ENCODE measurements around the gene LRRTM4. TPM values are rescaled to one million over a fixed set of nuclear protein-coding genes. Genes with fewer than 3 reads are reported as not detected.

Gene LRRTM4
- polyA plus RNA-seq, 1 of the 3 experiments (the other 2 are of a cell fraction): 0.10 TPM

DNA sequence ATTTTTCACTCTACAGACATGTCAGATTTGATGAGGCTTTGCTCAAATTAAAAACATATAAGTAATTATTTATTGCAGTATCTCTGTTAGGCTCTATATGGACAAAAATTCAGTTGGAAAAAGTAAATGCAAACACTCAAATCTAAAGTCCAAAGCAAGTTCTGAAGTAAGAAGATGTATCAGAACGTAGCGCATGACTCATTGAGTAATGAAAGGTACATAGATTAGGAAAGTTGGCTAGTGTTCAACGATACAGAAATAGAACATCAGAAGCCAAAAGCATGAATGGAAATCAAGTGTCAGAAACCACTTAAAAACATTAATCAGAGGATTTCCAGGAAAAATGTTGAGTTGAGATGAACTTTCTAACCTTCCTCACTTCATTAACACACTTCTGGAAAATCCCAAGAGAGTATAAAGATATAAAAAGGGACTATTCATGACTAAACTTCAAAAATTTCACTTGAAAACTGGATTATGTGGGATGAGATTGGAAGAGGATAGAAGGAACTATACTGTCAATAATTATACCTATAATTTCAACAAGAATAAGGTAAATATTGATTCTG is 494.1 kb downstream of the LRRTM4 start:
- ChIA-PET CTCF (no interaction called here), POLR2A (no interaction called here)
- TF ChIP-seq JUND (IDR thresholded peaks at IDR 0.05): no peak
- TF ChIP-seq RXRA (IDR thresholded peaks at IDR 0.05; ENCODE audit: borderline replicate concordance, low read depth): no peak
- no peak for TF ChIP-seq GABPA (IDR thresholded peaks at IDR 0.05; ENCODE audit: low read depth)
- no peak for TF ChIP-seq POLR2AphosphoS5 (IDR thresholded peaks at IDR 0.05; ENCODE audit: low read depth, low read length)
- TF ChIP-seq FOXM1 (IDR thresholded peaks at IDR 0.05; ENCODE audit: low read depth): no peak
- TF ChIP-seq FOXJ3 (CRISPR knock-in tag; IDR thresholded peaks at IDR 0.05): no peak
- Histone ChIP-seq H3K27me3 (ENCODE audit: insufficient read depth) (no peaks in the 10 kb centered on the region), H3K4me1 (ENCODE audit: control insufficient read depth in 1 of 2, insufficient read depth in 2 of 2, low read depth in 1 of 2, low read length in 1 of 2) (no peaks in the 10 kb centered on the region), H3K4me2 (no peak overlapping the region), H3K9me3 (no peaks in the 10 kb centered on the region), H4K20me1 (ENCODE audit: insufficient read depth) (no peaks in the 10 kb centered on the region), H3K4me3 (ENCODE audit: low read depth in 2 of 2, low read length in 1 of 2) (no peak overlapping the region), H3K9me2 (no peaks in the 10 kb centered on the region), H3K36me3 (replicated peaks in 1 of 2; ENCODE audit: control insufficient read depth in 1 of 2, insufficient read depth in 2 of 2, low read length in 1 of 2) (no peaks in the 10 kb centered on the region), H2AFZ (ENCODE audit: low read depth) (no peak overlapping the region), H3K27ac (ENCODE audit: low read depth in 2 of 2, low read length in 1 of 2) (no peak overlapping the region), H3K79me2 (ENCODE audit: insufficient read depth) (no peaks in the 10 kb centered on the region), H3K9ac (no peak overlapping the region), H3F3A (replicated peaks; ENCODE audit: insufficient read depth) (no peaks in the 10 kb centered on the region)
- 46% methylated on average over 3 of the region's 3 CpGs for WGBS (ENCODE audit: low lambda C conversion rate)
- no peak for DNase-seq

GRCh38 chr2:77025714-77026113 is 496.5 kb downstream of the LRRTM4 start:
- Histone ChIP-seq H3K27me3 (ENCODE audit: insufficient read depth) (no peaks in the 10 kb centered on the region), H3K4me3 (ENCODE audit: low read depth in 2 of 2, low read length in 1 of 2) (no peak overlapping the region), H2AFZ (ENCODE audit: low read depth) (no peak overlapping the region), H3K79me2 (ENCODE audit: insufficient read depth) (no peaks in the 10 kb centered on the region), H3K9me3 (no peaks in the 10 kb centered on the region), H4K20me1 (ENCODE audit: insufficient read depth) (no peaks in the 10 kb centered on the region), H3K4me2 (no peak overlapping the region), H3K9me2 (no peaks in the 10 kb centered on the region), H3K4me1 (ENCODE audit: control insufficient read depth in 1 of 2, insufficient read depth in 2 of 2, low read depth in 1 of 2, low read length in 1 of 2) (no peaks in the 10 kb centered on the region), H3K36me3 (replicated peaks in 1 of 2; ENCODE audit: control insufficient read depth in 1 of 2, insufficient read depth in 2 of 2, low read length in 1 of 2) (no peaks in the 10 kb centered on the region), H3K9ac (no peak overlapping the region), H3F3A (replicated peaks; ENCODE audit: insufficient read depth) (no peaks in the 10 kb centered on the region), H3K27ac (ENCODE audit: low read depth in 2 of 2, low read length in 1 of 2) (no peak overlapping the region)
- no peak for TF ChIP-seq NRF1 (IDR thresholded peaks at IDR 0.05; ENCODE audit: low read depth, low read length)
- TF ChIP-seq SMC3 (IDR thresholded peaks at IDR 0.05; ENCODE audit: low read depth, low read length): no peak
- DNase-seq: no peak
- WGBS (ENCODE audit: low lambda C conversion rate): 33% methylated on average over 4 of the region's 4 CpGs
- POLR2A ChIA-PET: no interaction called here
- CTCF ChIA-PET: no interaction called here

DNA sequence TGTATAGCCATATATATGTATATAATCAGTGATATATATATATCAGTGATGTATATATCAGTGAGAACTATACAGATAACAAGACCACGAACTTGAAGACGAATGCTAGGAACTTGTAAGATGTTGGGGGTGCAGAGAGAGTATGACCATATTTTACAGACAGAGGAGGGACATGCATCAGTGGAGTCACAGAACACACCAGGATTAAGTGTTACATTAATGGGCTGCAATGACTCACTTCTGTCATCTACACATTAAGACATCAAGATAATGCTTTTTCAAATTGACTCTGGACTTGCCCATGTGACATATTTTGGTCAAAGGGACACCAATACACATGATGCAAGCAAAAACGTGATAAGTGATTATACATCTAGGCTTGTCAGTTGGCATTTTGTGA is 501.0 kb downstream of the LRRTM4 start:
- WGBS (ENCODE audit: low lambda C conversion rate): 13% methylated on average over 3 of the region's 3 CpGs
- H3K27me3 ChIP-seq (ENCODE audit: insufficient read depth): no peaks in the 10 kb centered on the region
- no peak overlapping the region for H3K4me2 ChIP-seq
- H3K9me2 ChIP-seq: no peaks in the 10 kb centered on the region
- H3K9ac ChIP-seq: no peak overlapping the region
- TF ChIP-seq USF2 (IDR thresholded peaks at IDR 0.05; ENCODE audit: borderline replicate concordance, low read depth, low read length) (no peak), POLR2AphosphoS5 (IDR thresholded peaks at IDR 0.05; ENCODE audit: low read depth, low read length) (no peak), RAD21 (IDR thresholded peaks at IDR 0.05; ENCODE audit: low read length) (no peak), CHD2 (IDR thresholded peaks at IDR 0.05; ENCODE audit: low read length, partially characterized antibody) (no peak), RXRA (IDR thresholded peaks at IDR 0.05; ENCODE audit: borderline replicate concordance, low read depth) (no peak), NFIC (IDR thresholded peaks at IDR 0.05; ENCODE audit: borderline replicate concordance) (no peak), TEAD4 (IDR thresholded peaks at IDR 0.05; ENCODE audit: borderline replicate concordance, insufficient read depth) (no peak), GATA2 (CRISPR knock-in tag; IDR thresholded peaks at IDR 0.05) (no peak), TAF1 (IDR thresholded peaks at IDR 0.05; ENCODE audit: borderline replicate concordance, low read depth, low read length) (no peak), EZH2phosphoT487 (IDR thresholded peaks at IDR 0.05; ENCODE audit: borderline replicate concordance, low read depth) (no peak), SIN3A (IDR thresholded peaks at IDR 0.05; ENCODE audit: borderline replicate concordance, low read depth, low read length) (no peak), FOXM1 (IDR thresholded peaks at IDR 0.05; ENCODE audit: low read depth) (no peak), TCF12 (IDR thresholded peaks at IDR 0.05) (no peak), RCOR1 (IDR thresholded peaks at IDR 0.05; ENCODE audit: low read length) (no peak), ELF1 (IDR thresholded peaks at IDR 0.05) (no peak)
- TF ChIP-seq, protein P1, sequence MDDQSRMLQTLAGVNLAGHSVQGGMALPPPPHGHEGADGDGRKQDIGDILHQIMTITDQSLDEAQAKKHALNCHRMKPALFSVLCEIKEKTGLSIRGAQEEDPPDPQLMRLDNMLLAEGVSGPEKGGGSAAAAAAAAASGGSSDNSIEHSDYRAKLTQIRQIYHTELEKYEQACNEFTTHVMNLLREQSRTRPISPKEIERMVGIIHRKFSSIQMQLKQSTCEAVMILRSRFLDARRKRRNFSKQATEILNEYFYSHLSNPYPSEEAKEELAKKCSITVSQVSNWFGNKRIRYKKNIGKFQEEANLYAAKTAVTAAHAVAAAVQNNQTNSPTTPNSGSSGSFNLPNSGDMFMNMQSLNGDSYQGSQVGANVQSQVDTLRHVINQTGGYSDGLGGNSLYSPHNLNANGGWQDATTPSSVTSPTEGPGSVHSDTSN (IDR thresholded peaks at IDR 0.05): no peak
- TF ChIP-seq, protein P2, sequence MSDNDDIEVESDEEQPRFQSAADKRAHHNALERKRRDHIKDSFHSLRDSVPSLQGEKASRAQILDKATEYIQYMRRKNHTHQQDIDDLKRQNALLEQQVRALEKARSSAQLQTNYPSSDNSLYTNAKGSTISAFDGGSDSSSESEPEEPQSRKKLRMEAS (IDR thresholded peaks at IDR 0.05; ENCODE audit: low read depth): no peak
- ChIA-PET CTCF (interaction anchor here (0.9 kb wide), 1 partner anchor 29 kb away, joined by 3 read pairs; no protein-coding TSS in a partner anchor), POLR2A (no interaction called here)
- no peaks in the 10 kb centered on the region for H3F3A ChIP-seq (replicated peaks; ENCODE audit: insufficient read depth)
- H3K9me3 ChIP-seq: no peaks in the 10 kb centered on the region
- no peaks in the 10 kb centered on the region for H3K36me3 ChIP-seq (replicated peaks in 1 of 2; ENCODE audit: control insufficient read depth in 1 of 2, insufficient read depth in 2 of 2, low read length in 1 of 2)
- no peak overlapping the region for H2AFZ ChIP-seq (ENCODE audit: low read depth)
- no peaks in the 10 kb centered on the region for H3K4me1 ChIP-seq (ENCODE audit: control insufficient read depth in 1 of 2, insufficient read depth in 2 of 2, low read depth in 1 of 2, low read length in 1 of 2)
- H3K4me3 ChIP-seq (ENCODE audit: low read depth in 2 of 2, low read length in 1 of 2): no peak overlapping the region
- H4K20me1 ChIP-seq (ENCODE audit: insufficient read depth): no peaks in the 10 kb centered on the region
- DNase-seq: no peak
- H3K79me2 ChIP-seq (ENCODE audit: insufficient read depth): no peaks in the 10 kb centered on the region
- H3K27ac ChIP-seq (ENCODE audit: low read depth in 2 of 2, low read length in 1 of 2): no peak overlapping the region

Measured in SK-N-SH (cell line).